ENCODE results near the gene PTPRC. TPM values are rescaled to one million over a fixed set of nuclear protein-coding genes. Genes with fewer than 3 reads are reported as not detected.

Gene PTPRC
- total and polyA plus RNA-seq, 5 donors = 1.3 to 16.2 (median 11.7) TPM

DNA sequence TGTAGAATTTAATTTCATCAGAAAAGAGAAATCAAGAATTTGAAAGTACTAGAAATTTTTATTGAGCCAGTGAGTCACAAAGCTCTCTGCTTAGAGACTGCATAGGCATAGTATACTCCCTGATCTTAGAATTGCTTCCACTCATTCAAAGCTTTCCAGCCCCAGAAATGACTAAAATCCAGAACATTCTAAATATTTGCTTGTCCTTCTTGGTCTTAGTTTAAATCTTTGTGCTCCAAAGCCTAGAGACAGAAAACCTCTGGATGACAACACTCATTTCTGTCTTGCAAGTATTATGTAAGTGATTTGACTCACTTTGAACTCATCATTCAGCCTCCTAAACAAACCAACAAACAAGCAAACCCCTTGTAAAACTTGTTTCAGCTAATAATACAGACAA lies 74.2 kb downstream of the PTPRC start:
- no peak for DNase-seq
- ATAC-seq = no peak
- intact Hi-C loops (cut with DNase I) = no loop called here
- no peaks in the 10 kb centered on the region for H3K9me3 ChIP-seq (ENCODE audit: control insufficient read depth, low read length)
- no peaks in the 10 kb centered on the region for H3K4me1 ChIP-seq (ENCODE audit: control insufficient read depth, insufficient read depth, low read length)
- no peak overlapping the region for H3K27ac ChIP-seq (ENCODE audit: low read length)
- no peak overlapping the region for H3K4me3 ChIP-seq (ENCODE audit: low read length)
- no peaks in the 10 kb centered on the region for H3K27me3 ChIP-seq (ENCODE audit: control insufficient read depth, insufficient read depth)

DNA sequence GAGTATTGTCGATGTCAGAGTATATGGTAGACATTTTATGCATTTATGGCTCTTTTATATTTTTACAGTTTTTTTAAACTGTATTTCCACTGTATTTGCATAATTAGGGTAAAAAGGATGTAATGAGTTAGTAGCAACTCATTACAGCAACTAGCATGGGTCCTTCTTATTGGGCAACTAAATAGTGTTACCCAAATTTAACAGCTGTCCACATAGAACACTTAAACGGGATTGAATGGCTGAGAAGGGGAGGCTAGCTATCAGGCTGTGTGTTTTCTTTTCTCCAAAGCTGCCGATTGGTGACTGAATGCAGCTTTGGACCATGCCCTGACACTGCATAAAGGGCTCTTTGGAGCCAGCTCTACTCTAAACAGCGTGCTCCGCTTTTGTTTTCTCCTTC lies 75.4 kb downstream of the PTPRC start:
- 64% methylated on average over 5 of the region's 5 CpGs for whole genome bisulfite sequencing

GRCh38 chr1:198716051-198716450 lies 77.2 kb downstream of the PTPRC start:
- Histone ChIP-seq H3K4me1 (ENCODE audit: control insufficient read depth, insufficient read depth, low read length) (no peaks in the 10 kb centered on the region), H3K27me3 (ENCODE audit: control insufficient read depth, insufficient read depth) (no peaks in the 10 kb centered on the region), H3K9me3 (ENCODE audit: control insufficient read depth, low read length) (no peaks in the 10 kb centered on the region), H3K27ac (ENCODE audit: low read length) (no peak overlapping the region), H3K4me3 (ENCODE audit: low read length) (no peak overlapping the region)
- 85% methylated on average over 5 of the region's 5 CpGs for WGBS
- DNase-seq = no peak
- intact Hi-C loops (cut with DNase I) = no loop called here
- no peak for ATAC-seq

More for the DNA sequence above, 75.4 kb downstream of the PTPRC start:
- intact Hi-C loops (cut with DNase I) = no loop called here
- Histone ChIP-seq H3K4me1 (ENCODE audit: control insufficient read depth, insufficient read depth, low read length) (no peaks in the 10 kb centered on the region), H3K4me3 (ENCODE audit: low read length) (no peak overlapping the region), H3K27me3 (ENCODE audit: control insufficient read depth, insufficient read depth) (no peaks in the 10 kb centered on the region), H3K9me3 (ENCODE audit: control insufficient read depth, low read length) (no peaks in the 10 kb centered on the region), H3K27ac (ENCODE audit: low read length) (no peak overlapping the region)
- ATAC-seq = no peak
- no peak for DNase-seq

DNA sequence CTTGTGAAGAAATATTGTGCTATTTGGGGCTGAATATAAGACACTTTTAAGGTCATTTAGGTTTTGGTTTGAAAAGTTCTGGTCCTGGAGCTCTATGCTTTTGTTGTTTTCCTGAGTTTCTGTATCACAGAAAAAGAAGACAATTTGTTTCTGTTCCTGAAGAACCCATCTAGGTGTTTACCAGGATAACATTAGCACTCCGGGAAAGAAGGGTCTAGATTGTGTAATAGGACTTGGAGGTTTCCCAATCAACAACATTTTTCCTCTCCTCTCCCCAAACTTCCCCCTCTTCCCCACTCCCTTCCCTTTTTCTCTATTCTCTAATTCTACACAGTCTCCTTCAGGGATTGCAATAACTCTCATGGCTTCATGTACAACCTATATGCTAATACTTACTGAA lies 78.7 kb downstream of the PTPRC start:
- 63% methylated on average over 1 of the region's 1 CpG for WGBS

DNA sequence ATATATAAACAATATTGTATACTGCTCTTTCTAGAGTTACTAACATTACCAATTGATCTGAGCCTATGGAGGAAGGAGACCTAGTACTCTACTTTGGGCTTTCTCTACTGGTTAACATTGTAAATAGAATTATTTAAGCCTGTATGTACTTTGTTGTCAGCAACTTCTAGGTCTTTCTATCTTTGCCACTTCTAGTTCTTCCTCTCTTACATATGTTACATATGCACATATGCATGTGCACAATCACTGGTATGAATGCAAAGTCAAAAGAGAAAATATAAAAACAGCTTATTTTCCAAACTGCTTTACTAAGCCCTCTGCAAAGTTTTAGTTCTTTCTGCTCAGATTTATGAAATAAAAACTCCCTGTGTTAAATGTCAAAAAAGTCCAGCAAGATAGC lies 84.3 kb downstream of the PTPRC start:
- intact Hi-C loops (cut with DNase I) = no loop called here
- H3K27ac ChIP-seq (ENCODE audit: low read length) = no peak overlapping the region
- H3K9me3 ChIP-seq (ENCODE audit: control insufficient read depth, low read length) = no peaks in the 10 kb centered on the region
- no peak for ATAC-seq
- no peaks in the 10 kb centered on the region for H3K27me3 ChIP-seq (ENCODE audit: control insufficient read depth, insufficient read depth)
- DNase-seq = no peak
- H3K4me3 ChIP-seq (ENCODE audit: low read length) = no peak overlapping the region
- H3K4me1 ChIP-seq (ENCODE audit: control insufficient read depth, insufficient read depth, low read length) = no peaks in the 10 kb centered on the region

More for the DNA sequence above, 78.7 kb downstream of the PTPRC start:
- H3K9me3 ChIP-seq (ENCODE audit: control insufficient read depth, low read length) = no peaks in the 10 kb centered on the region
- ATAC-seq (no peak), DNase-seq (no peak)
- H3K27ac ChIP-seq (ENCODE audit: low read length) = no peak overlapping the region
- no peak overlapping the region for H3K4me3 ChIP-seq (ENCODE audit: low read length)
- no peaks in the 10 kb centered on the region for H3K27me3 ChIP-seq (ENCODE audit: control insufficient read depth, insufficient read depth)
- intact Hi-C loops (cut with DNase I) = no loop called here
- H3K4me1 ChIP-seq (ENCODE audit: control insufficient read depth, insufficient read depth, low read length) = no peaks in the 10 kb centered on the region

GRCh38 chr1:198725090-198725489 lies 86.2 kb downstream of the PTPRC start:
- H3K27ac ChIP-seq (ENCODE audit: low read length) = no peak overlapping the region
- H3K27me3 ChIP-seq (ENCODE audit: control insufficient read depth, insufficient read depth) = no peaks in the 10 kb centered on the region
- no peak for DNase-seq
- no peaks in the 10 kb centered on the region for H3K9me3 ChIP-seq (ENCODE audit: control insufficient read depth, low read length)
- no peaks in the 10 kb centered on the region for H3K4me1 ChIP-seq (ENCODE audit: control insufficient read depth, insufficient read depth, low read length)
- H3K4me3 ChIP-seq (ENCODE audit: low read length) = no peak overlapping the region
- no peak for ATAC-seq
- intact Hi-C loops (cut with DNase I) = no loop called here

GRCh38 chr1:198726455-198726854 lies 87.6 kb downstream of the PTPRC start:
- no peak for ATAC-seq
- no peaks in the 10 kb centered on the region for H3K27me3 ChIP-seq (ENCODE audit: control insufficient read depth, insufficient read depth)

DNA sequence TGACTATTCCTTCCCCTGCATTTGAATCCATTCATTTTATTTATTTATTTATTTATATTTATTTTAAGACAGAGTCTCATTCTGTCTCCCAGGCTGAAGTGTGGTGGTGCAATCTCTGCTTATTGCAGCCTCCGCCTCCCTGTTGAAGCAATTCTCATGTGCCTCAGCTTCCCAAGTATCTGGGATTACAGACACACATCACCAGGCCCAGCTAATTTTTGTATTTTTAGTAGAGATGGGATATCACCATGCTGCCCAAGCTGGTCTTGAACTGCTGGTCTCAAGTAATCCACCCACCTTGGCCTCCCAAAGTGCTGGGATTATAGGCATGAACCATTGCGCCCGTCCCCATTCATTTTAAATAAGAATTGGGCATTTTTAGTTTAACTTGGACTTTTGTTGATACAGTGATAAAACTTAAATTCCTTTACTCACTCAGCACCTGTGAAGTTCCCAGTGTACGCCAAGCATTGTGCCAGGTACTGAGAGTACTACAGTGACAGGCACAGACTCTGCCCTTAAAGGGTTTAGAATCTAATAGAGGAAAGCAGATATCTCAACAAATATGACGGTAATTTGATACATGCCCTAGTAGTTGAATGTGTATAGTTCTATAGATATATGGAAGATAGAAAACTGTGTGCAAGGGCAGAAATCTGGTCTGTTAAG lies 90.5 kb downstream of the PTPRC start:
- Histone ChIP-seq H3K4me1 (ENCODE audit: control insufficient read depth, insufficient read depth, low read length) (no peaks in the 10 kb centered on the region), H3K27ac (ENCODE audit: low read length) (no peak overlapping the region), H3K4me3 (ENCODE audit: low read length) (no peak overlapping the region), H3K27me3 (ENCODE audit: control insufficient read depth, insufficient read depth) (no peaks in the 10 kb centered on the region), H3K9me3 (ENCODE audit: control insufficient read depth, low read length) (no peaks in the 10 kb centered on the region)
- 93% methylated on average over 5 of the region's 5 CpGs for WGBS
- intact Hi-C loops (cut with DNase I) = no loop called here
- DNase-seq (no peak), ATAC-seq (no peak)

More at GRCh38 chr1:198726455-198726854, 87.6 kb downstream of the PTPRC start:
- Histone ChIP-seq H3K4me1 (ENCODE audit: control insufficient read depth, insufficient read depth, low read length) (no peaks in the 10 kb centered on the region), H3K4me3 (ENCODE audit: low read length) (no peak overlapping the region), H3K9me3 (ENCODE audit: control insufficient read depth, low read length) (no peaks in the 10 kb centered on the region), H3K27ac (ENCODE audit: low read length) (no peak overlapping the region)
- intact Hi-C loops (cut with DNase I) = no loop called here
- no peak for DNase-seq

DNA sequence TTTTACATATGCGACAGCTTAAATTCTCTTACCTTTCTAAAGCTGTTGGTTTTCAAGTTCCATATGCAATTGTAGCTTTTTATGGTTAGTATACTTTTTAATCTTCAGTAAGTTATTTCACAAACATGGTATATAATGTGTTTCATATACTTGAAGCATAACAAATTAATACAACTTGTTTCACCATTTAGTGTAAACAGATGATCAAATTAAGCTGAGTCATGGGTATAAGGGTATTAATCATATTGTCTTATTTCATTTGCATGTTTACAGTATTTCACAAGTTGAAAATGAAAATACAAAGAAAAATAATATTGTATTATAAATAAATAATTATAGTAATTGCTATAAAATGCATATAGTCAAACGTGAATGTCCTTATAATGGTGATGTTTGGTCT lies 92.1 kb downstream of the PTPRC start:
- 90% methylated on average over 2 of the region's 2 CpGs for WGBS
- ATAC-seq (no peak), DNase-seq (no peak)
- H3K27me3 ChIP-seq (ENCODE audit: control insufficient read depth, insufficient read depth) = no peaks in the 10 kb centered on the region
- H3K4me1 ChIP-seq (ENCODE audit: control insufficient read depth, insufficient read depth, low read length) = no peaks in the 10 kb centered on the region
- H3K4me3 ChIP-seq (ENCODE audit: low read length) = no peak overlapping the region
- H3K9me3 ChIP-seq (ENCODE audit: control insufficient read depth, low read length) = no peaks in the 10 kb centered on the region
- H3K27ac ChIP-seq (ENCODE audit: low read length) = no peak overlapping the region
- intact Hi-C loops (cut with DNase I) = no loop called here

GRCh38 chr1:198734323-198735008 lies 95.6 kb downstream of the PTPRC start:
- intact Hi-C loops (cut with DNase I) = no loop called here
- no peak for ATAC-seq
- Histone ChIP-seq H3K4me1 (ENCODE audit: control insufficient read depth, insufficient read depth, low read length) (no peaks in the 10 kb centered on the region), H3K9me3 (ENCODE audit: control insufficient read depth, low read length) (no peaks in the 10 kb centered on the region), H3K4me3 (ENCODE audit: low read length) (no peak overlapping the region), H3K27me3 (ENCODE audit: control insufficient read depth, insufficient read depth) (no peaks in the 10 kb centered on the region), H3K27ac (ENCODE audit: low read length) (no peak overlapping the region)
- WGBS = 50% methylated on average over 2 of the region's 2 CpGs
- DNase-seq = no peak

DNA sequence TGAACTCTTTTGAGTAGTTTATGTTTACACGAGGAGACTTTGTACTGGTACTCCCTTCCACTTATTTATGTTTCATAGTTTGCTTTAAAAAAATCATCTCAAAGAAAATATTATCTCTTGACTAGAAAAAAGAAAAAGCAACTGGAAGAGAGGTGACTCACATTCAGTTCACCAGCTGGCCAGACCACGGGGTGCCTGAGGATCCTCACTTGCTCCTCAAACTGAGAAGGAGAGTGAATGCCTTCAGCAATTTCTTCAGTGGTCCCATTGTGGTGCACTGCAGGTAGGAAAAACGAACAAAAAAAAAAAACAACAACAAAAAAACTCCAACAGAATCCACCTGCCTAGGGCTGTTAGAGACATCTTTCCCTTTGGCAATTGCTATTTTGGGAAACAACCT lies 102.9 kb downstream of the PTPRC start:
- Histone ChIP-seq H3K4me3 (ENCODE audit: low read length) (no peak overlapping the region), H3K27ac (ENCODE audit: low read length) (no peak overlapping the region), H3K27me3 (ENCODE audit: control insufficient read depth, insufficient read depth) (no peaks in the 10 kb centered on the region), H3K9me3 (ENCODE audit: control insufficient read depth, low read length) (no peaks in the 10 kb centered on the region), H3K4me1 (ENCODE audit: control insufficient read depth, insufficient read depth, low read length) (no peaks in the 10 kb centered on the region)
- intact Hi-C loops (cut with DNase I) = no loop called here
- DNase-seq (no peak), ATAC-seq (no peak)
- 60% methylated on average over 3 of the region's 3 CpGs for WGBS

DNA sequence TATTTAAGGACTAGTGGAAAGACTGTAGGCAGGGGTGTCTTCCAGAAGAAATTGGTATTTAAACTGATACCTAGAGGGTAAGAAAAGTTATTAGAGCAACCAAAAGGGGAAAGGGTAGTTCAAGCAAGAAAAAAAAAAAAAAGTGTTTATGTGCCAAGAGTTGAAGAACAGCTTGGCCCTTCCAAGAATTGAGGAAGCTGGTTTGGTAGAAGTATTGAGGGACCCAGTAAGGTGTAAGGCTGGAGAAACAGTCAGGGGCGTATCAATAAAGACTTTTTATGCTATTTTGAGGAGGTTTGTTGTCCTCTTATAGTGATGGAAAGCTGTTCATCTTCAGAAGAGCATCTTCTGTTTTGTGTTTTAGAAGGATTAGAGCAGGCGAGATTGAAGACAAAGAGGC lies 108.3 kb downstream of the PTPRC start:
- no peaks in the 10 kb centered on the region for H3K4me1 ChIP-seq (ENCODE audit: control insufficient read depth, insufficient read depth, low read length)
- intact Hi-C loops (cut with DNase I) = no loop called here
- H3K4me3 ChIP-seq (ENCODE audit: low read length) = no peak overlapping the region
- H3K9me3 ChIP-seq (ENCODE audit: control insufficient read depth, low read length) = no peaks in the 10 kb centered on the region
- H3K27me3 ChIP-seq (ENCODE audit: control insufficient read depth, insufficient read depth) = no peaks in the 10 kb centered on the region
- 89% methylated on average over 2 of the region's 2 CpGs for WGBS
- ATAC-seq (no peak), DNase-seq (no peak)
- no peak overlapping the region for H3K27ac ChIP-seq (ENCODE audit: low read length)

Measured in right cardiac atrium (tissue), 5 donors.